GM23338 (cell line): Measurements from ENCODE around the gene ADRA2B.

Experiments
- CREB1 ChIP-seq: fragments of 250-450 bp; sonication (Bioruptor Pico); IDR thresholded peaks from 2 replicates; pipeline ENCODE4 v1.5.0; 2020; ENCODE audit warnings: low read depth, mild to moderate bottlenecking, moderate library complexity
- EZH2 ChIP-seq: fragments of 200-600 bp; sonication (generic); IDR thresholded peaks from one replicate; pipeline ENCODE4 v1.8.0; 2017; ENCODE audit warnings: antibody characterized with exemption, mild to moderate bottlenecking, low read depth; ENCODE audit not compliant: unreplicated experiment
- EZH2phosphoT487 ChIP-seq: fragments of 200-600 bp; sonication (generic); IDR thresholded peaks from one replicate; pipeline ENCODE4 v1.8.1; 2018; ENCODE audit warnings: antibody characterized with exemption; ENCODE audit not compliant: unreplicated experiment
- POLR2AphosphoS5 ChIP-seq: IDR thresholded peaks from 2 replicates; pipeline ENCODE4 v1.6.1; 2016; ENCODE audit warnings: antibody characterized with exemption, low read depth
- REST ChIP-seq: IDR thresholded peaks from one replicate; pipeline ENCODE4 v1.6.1; 2018; ENCODE audit warnings: antibody characterized with exemption; ENCODE audit not compliant: unreplicated experiment
- ZNF114 ChIP-seq: fragments of 250-450 bp; sonication (Bioruptor Pico); IDR thresholded peaks from 2 replicates; pipeline ENCODE4 v1.5.0; 2020; ENCODE audit warnings: mild to moderate bottlenecking, moderate library complexity
- ZNF331 ChIP-seq: fragments of 250-450 bp; sonication (Bioruptor Pico); IDR thresholded peaks from 2 replicates; pipeline ENCODE4 v1.5.0; 2020; ENCODE audit warnings: low read depth, mild to moderate bottlenecking, moderate library complexity
- TF ChIP-seq, protein P1 (sequence below), 2 experiments: fragments of 200-600 bp in 1 of 2; sonication (generic) in 1 of 2; conservative IDR thresholded peaks; 2 replicates each; pipeline versions ENCODE4 v1.5.1 to v1.6.1; 2016 to 2017; ENCODE audit warnings: antibody characterized with exemption in 2 of 2, low read depth in 2 of 2, mild to moderate bottlenecking in 2 of 2, moderate library complexity in 1 of 2
- TF ChIP-seq, protein P2 (sequence below): IDR thresholded peaks from 2 replicates; pipeline ENCODE4 v1.6.1; 2016; ENCODE audit warnings: antibody characterized with exemption
- TF ChIP-seq, protein P3 (sequence below): fragments of 250-450 bp; sonication (Bioruptor Pico); IDR thresholded peaks from 2 replicates; pipeline ENCODE4 v1.5.0; 2020; ENCODE audit warnings: mild to moderate bottlenecking, moderate library complexity

GRCh38 chr2:96089356-96090195 lies 26.8 kb downstream of the ADRA2B start:
- TF ChIP-seq CREB1 (CRISPR knock-in tag) (no peak), EZH2 (no peak), POLR2AphosphoS5 (no peak), EZH2phosphoT487 (no peak), ZNF114 (CRISPR knock-in tag) (no peak), REST (no peak), ZNF331 (CRISPR knock-in tag) (no peak)
- TF ChIP-seq, protein P1, sequence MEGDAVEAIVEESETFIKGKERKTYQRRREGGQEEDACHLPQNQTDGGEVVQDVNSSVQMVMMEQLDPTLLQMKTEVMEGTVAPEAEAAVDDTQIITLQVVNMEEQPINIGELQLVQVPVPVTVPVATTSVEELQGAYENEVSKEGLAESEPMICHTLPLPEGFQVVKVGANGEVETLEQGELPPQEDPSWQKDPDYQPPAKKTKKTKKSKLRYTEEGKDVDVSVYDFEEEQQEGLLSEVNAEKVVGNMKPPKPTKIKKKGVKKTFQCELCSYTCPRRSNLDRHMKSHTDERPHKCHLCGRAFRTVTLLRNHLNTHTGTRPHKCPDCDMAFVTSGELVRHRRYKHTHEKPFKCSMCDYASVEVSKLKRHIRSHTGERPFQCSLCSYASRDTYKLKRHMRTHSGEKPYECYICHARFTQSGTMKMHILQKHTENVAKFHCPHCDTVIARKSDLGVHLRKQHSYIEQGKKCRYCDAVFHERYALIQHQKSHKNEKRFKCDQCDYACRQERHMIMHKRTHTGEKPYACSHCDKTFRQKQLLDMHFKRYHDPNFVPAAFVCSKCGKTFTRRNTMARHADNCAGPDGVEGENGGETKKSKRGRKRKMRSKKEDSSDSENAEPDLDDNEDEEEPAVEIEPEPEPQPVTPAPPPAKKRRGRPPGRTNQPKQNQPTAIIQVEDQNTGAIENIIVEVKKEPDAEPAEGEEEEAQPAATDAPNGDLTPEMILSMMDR (conservative IDR thresholded peaks at IDR 0.05; ENCODE audit: low read depth in 2 of 2), result no peak
- TF ChIP-seq, protein P2, sequence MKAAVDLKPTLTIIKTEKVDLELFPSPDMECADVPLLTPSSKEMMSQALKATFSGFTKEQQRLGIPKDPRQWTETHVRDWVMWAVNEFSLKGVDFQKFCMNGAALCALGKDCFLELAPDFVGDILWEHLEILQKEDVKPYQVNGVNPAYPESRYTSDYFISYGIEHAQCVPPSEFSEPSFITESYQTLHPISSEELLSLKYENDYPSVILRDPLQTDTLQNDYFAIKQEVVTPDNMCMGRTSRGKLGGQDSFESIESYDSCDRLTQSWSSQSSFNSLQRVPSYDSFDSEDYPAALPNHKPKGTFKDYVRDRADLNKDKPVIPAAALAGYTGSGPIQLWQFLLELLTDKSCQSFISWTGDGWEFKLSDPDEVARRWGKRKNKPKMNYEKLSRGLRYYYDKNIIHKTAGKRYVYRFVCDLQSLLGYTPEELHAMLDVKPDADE, result no peak
- TF ChIP-seq, protein P3, sequence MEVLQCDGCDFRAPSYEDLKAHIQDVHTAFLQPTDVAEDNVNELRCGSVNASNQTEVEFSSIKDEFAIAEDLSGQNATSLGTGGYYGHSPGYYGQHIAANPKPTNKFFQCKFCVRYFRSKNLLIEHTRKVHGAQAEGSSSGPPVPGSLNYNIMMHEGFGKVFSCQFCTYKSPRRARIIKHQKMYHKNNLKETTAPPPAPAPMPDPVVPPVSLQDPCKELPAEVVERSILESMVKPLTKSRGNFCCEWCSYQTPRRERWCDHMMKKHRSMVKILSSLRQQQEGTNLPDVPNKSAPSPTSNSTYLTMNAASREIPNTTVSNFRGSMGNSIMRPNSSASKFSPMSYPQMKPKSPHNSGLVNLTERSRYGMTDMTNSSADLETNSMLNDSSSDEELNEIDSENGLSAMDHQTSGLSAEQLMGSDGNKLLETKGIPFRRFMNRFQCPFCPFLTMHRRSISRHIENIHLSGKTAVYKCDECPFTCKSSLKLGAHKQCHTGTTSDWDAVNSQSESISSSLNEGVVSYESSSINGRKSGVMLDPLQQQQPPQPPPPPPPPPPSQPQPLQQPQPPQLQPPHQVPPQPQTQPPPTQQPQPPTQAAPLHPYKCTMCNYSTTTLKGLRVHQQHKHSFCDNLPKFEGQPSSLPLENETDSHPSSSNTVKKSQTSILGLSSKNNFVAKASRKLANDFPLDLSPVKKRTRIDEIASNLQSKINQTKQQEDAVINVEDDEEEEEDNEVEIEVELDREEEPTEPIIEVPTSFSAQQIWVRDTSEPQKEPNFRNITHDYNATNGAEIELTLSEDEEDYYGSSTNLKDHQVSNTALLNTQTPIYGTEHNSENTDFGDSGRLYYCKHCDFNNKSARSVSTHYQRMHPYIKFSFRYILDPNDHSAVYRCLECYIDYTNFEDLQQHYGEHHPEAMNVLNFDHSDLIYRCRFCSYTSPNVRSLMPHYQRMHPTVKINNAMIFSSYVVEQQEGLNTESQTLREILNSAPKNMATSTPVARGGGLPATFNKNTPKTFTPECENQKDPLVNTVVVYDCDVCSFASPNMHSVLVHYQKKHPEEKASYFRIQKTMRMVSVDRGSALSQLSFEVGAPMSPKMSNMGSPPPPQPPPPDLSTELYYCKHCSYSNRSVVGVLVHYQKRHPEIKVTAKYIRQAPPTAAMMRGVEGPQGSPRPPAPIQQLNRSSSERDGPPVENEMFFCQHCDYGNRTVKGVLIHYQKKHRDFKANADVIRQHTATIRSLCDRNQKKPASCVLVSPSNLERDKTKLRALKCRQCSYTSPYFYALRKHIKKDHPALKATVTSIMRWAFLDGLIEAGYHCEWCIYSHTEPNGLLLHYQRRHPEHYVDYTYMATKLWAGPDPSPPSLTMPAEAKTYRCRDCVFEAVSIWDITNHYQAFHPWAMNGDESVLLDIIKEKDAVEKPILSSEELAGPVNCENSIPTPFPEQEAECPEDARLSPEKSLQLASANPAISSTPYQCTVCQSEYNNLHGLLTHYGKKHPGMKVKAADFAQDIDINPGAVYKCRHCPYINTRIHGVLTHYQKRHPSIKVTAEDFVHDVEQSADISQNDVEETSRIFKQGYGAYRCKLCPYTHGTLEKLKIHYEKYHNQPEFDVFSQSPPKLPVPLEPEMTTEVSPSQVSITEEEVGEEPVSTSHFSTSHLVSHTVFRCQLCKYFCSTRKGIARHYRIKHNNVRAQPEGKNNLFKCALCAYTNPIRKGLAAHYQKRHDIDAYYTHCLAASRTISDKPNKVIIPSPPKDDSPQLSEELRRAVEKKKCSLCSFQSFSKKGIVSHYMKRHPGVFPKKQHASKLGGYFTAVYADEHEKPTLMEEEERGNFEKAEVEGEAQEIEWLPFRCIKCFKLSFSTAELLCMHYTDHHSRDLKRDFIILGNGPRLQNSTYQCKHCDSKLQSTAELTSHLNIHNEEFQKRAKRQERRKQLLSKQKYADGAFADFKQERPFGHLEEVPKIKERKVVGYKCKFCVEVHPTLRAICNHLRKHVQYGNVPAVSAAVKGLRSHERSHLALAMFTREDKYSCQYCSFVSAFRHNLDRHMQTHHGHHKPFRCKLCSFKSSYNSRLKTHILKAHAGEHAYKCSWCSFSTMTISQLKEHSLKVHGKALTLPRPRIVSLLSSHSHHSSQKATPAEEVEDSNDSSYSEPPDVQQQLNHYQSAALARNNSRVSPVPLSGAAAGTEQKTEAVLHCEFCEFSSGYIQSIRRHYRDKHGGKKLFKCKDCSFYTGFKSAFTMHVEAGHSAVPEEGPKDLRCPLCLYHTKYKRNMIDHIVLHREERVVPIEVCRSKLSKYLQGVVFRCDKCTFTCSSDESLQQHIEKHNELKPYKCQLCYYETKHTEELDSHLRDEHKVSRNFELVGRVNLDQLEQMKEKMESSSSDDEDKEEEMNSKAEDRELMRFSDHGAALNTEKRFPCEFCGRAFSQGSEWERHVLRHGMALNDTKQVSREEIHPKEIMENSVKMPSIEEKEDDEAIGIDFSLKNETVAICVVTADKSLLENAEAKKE (CRISPR knock-in tag), result no peak
